ENCODE measurements around the gene DDIT4.
A peak's percentile ranks its signal among the peaks of the same experiment; 100 is the strongest.
"Not testable (repeated sequence)": the region's sequence is repeated elsewhere in the genome, so short reads cannot be mapped to it uniquely, and the experiment has no call there.

DDIT4 gene

DNA sequence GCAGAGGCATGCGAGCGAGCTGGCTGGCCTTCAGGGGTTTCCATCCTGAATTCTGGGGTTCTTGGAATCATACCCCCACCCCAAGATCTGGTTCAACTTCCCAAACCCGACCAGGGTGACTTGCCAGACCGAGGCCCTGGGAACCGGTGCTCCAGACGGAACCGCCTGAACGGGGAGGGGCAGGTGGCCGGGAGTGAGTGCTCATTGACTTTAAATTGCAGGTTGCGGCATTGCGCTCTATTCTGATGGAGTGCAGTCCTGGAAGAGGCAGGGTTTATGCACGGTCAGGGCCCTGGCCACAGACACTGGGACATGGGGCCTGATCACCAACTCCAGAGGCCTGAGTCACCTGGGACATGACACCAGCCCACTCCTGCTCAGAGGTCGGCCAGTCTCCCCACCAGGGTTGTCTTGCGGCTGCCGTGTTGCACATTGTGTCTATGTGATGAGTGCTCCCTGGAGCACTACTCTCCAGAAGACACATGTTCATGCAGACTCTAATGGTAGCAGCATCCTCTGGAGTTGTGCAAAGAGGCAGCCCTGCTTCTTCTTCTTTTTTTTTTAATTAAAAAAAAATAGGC is 5.8 kb upstream of the DDIT4 start:
- DNase-seq (ENCODE audit: low spot score) = no peak

DNA sequence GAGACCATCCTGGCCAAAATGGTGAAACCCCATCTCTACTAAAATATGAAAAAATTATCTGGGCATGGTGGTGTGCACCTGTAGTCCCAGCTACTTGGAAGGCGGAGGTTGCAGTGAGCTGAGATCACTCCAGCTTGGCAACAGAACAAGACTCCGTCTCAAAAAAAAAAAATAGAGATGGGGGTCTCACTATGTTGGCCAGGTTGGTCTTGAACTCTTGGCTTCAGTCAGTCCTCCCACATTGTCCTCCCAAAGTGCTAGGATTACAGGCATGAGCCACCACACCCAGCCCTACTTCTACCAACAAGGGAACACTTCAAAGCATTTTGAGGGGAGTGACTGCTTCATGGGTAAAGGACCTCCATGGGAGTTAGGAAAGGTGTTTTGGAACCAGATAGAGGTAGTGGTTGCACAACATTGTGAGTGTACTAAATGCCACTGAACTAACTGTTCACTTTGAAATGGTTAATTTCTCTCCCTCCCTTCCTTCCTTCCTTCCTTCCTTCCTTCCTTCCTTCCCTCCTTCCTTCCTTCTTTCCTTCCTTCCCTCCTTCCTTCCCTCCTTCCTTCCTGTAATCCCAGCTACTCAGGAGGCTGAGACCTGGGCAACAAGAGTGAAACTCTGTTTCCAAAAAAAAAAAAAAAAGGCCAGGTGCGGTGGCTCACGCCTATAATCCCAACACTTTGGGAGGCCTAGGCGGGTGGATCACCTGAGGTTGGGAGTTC is 5.1 kb upstream of the DDIT4 start:
- not testable (repeated sequence) for DNase-seq (ENCODE audit: low spot score)

DNA sequence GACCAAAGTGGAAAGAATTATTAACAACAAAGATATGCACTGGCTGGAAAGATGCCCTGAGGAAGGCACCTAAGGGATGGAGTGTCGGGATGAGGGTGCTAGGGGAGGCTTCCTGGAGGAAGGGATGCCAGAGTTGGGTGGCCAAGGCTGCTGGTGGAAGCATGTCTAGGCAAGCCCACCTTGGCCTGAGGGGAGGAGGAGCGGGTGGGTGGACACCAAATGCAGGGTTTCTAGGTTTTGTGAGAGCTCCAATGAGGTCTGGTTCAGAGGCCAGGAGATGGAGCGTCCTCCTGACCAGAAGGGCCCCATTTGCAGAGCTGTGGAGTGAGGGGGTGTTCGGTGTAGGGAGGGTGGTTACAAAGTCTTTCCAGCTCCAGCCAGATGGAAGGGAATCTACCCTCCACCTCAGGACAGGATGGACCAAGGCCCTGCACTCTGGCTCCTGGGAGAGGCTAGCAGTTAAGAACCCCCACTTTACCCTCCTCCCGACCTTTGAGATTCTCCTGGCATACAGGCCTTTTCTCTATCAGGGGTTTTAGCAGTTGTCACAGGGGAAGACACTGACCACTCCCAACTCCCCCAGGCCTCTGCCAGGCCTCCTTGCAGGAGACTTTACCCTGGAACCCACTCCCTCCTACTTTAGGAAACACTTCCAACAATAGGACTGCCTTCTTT is 3.0 kb upstream of the DDIT4 start:
- DNase-seq (ENCODE audit: low spot score) = no peak

DNA sequence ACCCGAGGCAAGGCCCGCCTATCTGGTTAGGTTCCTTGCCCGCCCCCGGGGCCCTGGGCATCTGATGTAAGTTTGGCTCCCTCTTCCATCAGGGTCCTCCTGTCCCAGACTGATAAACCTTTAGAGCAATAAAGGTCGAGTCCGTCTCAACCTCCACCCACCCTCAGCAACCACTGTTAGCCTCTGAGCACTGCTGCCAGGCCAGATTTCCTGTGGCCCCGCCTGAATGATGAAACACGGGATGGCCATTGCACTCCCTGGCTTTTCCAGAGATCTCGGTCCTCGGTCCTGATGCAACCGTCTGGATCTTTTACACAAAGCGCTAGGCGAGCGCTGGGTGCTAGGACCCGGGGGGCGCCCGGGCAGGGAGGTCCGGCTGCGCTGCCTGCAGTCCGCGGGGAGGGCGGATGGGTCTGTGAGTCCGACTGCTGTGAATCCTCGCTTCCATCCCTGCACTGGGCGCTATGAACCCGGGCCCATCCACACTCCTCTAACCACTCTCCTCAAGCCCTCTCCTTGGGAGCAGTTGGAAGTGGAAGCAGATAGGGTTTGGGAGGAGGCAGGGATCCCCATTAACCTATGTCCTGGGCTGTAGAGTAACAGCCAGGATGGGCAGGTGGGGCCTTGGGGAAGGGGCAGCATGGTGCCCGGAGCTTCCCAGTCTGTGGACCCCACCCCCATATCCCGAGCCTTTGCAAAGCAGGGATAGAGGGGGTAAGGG is 875 bp upstream of the DDIT4 start:
- DNase-seq (ENCODE audit: low spot score) = peak; percentile 65

DNA sequence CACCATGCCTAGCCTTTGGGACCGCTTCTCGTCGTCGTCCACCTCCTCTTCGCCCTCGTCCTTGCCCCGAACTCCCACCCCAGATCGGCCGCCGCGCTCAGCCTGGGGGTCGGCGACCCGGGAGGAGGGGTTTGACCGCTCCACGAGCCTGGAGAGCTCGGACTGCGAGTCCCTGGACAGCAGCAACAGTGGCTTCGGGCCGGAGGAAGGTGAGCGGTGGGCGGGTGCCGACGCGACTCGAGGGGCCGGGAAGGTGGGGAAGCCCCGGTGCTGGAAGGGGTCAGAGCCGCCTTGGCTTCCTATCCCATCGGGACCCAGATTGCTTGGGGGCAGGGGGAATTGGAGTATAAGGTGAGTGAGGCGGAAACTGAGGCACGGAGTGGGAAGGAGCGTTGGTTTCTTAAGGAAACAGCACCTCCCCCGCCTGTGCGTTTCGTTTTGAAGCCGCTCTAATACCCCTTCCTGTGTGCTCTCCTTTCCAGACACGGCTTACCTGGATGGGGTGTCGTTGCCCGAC is 547 bp downstream of the DDIT4 start:
- no peak for DNase-seq (ENCODE audit: low spot score)

DNA sequence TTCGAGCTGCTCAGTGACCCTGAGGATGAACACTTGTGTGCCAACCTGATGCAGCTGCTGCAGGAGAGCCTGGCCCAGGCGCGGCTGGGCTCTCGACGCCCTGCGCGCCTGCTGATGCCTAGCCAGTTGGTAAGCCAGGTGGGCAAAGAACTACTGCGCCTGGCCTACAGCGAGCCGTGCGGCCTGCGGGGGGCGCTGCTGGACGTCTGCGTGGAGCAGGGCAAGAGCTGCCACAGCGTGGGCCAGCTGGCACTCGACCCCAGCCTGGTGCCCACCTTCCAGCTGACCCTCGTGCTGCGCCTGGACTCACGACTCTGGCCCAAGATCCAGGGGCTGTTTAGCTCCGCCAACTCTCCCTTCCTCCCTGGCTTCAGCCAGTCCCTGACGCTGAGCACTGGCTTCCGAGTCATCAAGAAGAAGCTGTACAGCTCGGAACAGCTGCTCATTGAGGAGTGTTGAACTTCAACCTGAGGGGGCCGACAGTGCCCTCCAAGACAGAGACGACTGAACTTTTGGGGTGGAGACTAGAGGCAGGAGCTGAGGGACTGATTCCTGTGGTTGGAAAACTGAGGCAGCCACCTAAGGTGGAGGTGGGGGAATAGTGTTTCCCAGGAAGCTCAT is 1.1 kb downstream of the DDIT4 start:
- DNase-seq (ENCODE audit: low spot score) = no peak

DNA sequence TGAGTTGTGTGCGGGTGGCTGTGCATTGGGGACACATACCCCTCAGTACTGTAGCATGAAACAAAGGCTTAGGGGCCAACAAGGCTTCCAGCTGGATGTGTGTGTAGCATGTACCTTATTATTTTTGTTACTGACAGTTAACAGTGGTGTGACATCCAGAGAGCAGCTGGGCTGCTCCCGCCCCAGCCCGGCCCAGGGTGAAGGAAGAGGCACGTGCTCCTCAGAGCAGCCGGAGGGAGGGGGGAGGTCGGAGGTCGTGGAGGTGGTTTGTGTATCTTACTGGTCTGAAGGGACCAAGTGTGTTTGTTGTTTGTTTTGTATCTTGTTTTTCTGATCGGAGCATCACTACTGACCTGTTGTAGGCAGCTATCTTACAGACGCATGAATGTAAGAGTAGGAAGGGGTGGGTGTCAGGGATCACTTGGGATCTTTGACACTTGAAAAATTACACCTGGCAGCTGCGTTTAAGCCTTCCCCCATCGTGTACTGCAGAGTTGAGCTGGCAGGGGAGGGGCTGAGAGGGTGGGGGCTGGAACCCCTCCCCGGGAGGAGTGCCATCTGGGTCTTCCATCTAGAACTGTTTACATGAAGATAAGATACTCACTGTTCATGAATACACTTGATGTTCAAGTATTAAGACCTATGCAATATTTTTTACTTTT is 1.8 kb downstream of the DDIT4 start:
- no peak for DNase-seq (ENCODE audit: low spot score)

DNA sequence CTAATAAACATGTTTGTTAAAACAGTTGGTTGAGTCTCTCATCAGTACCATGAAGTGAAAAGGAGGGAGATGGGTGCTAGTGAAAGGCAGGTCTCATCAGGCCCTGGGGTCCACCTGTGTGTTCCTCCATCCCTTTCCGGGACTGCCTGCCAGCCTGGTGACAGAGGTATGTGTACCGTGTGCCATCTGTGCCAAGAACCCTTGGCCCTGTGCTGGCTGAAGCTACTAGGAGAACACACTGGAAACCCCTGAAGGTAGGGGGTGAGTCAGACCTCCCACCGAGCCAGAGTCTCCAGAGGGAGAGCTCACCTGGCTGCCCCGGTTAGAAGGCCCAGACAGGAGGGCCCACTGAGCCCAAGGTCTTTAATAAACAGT is 2.3 kb downstream of the DDIT4 start:
- no peak for DNase-seq (ENCODE audit: low spot score)

DNA sequence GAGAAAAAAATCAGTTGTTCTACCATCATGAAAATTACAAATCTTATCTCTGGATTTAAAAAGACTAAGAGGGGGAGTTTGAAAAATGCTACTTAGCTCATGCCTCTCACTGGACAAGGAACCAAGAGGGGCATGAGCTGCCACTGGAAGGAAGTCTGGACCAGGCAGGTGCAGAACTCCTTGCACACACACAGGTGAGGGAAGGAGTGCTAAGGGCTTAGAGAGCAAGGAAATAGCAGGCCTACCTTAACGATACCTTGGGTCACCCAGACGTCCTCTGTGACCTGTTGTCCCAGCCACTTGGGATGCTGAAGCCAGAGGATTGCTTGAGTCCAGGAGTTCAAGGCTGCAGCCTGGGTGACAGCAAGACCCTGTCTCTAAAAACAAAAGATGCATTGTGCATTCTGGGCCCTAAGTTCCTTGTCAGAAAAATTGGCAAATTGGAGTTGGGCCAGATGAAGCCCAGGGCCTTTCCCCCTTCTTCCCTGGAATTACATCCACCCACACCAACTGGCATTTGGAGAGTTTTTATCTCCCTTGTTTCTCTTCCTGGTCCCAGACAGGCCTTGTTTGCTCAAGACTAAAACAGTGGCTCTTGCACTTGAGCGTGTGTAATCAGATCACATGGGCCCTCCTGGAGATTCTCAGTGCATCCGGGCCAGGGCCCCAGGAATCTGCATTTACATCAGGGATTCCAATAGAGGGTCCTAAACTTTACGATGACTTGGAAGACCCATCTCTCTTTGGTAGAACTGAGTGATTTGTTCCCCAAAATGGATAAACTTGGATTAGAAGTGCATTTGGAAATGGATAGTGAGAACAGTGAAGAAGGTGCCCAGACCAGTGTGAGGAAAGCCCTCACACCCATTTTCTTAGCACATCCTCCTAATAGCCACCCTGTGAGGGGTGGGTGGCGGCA is 3.0 kb downstream of the DDIT4 start:
- no peak for DNase-seq (ENCODE audit: low spot score)

DNA sequence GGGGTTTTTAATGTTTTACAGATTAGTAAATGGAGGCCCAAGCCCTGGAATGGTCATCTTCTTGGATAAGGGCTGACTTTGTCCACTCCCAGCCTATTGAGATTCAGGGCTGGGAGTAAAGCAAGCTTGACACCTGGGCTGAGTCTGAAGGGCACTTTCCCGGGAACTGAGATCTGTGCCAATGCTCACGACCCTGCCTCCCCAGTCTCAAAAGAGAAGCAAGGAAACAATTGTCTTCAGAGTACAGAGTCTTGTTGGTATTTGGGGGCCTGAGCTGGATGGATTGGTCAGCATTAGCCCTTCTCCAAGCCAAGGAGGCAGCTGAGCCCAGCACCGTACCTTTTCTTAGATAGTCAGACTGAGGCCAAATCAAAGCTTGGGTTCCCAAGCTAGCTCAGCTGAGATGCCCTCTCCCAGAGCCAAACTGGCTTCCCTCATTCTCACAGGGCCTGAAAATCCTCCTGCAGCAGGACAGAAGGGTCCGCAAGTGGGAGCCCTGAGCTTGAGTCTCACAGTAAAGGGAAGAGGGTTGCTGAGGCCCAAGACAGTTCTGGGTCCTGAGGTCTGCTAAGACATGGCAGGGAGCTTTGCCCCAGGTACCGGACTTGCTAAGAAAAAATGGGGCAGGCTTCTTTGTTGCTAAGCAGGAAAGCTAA is 3.7 kb downstream of the DDIT4 start:
- DNase-seq (ENCODE audit: low spot score) = no peak

DNA sequence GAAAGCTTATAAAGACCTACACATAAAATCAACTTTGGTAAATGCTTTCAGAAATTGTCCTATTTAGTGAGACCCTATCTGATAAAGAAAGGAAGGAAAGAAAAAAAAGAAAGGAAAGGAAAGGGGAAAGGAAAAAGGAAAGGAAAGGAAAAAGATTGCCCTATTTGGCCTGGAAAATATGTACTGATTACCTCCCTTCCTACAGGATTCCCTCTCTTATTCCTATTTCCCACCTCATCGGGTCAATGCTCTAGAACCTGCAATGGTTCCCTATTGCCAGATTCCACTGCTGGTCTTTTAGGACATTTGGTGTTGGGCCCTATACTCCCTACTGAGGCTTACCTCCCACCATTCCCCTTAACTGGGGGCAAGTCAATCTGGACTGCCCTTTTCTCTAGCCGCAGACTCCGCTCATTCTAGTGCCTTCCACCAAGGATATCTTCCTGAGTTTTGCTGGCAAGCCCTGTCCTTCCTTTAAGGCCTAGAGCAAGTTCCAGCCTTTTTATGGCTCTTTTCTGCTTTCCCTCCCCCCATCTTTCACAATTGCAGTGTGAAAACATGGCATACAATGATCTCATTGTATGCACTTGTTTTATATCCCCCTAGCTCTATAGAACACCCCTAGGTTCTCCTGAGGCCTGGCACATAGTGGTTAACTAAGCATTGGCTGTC is 4.4 kb downstream of the DDIT4 start:
- DNase-seq (ENCODE audit: low spot score) = no peak

DNA sequence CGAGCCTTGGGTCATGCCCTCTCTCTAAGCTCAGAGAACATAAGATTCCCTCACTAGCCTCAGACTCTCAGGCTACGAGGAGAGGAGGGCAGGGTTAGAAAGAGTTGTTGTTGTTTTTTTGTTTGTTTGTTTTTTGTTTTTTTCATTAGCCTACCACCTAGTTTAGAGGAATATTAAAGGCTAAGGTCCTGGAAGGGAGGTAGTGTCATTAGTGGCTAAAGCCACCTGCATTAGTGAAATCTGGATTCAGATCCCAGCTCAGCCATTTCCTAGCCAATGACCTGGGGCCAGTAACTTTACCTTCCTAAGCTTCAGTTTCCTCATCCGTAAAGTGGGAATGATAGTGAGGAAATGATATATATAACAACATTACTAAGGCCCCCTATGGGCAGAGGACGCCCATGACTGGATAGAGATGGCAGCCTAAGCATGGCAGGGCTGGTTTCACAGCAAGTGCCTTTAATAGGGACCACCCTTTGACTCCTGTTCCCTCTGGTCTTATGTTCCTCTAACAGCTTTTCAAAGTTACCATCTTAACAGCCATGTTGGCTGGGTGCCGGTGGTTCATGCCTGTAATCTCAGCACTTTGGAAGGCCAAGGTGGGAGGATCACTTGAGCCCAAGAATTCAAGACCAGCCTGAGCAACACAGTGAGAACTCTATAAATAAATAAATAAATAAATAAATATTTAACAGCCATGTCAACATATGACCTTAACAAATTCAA is 5.1 kb downstream of the DDIT4 start:
- no peak for DNase-seq (ENCODE audit: low spot score)

DNA sequence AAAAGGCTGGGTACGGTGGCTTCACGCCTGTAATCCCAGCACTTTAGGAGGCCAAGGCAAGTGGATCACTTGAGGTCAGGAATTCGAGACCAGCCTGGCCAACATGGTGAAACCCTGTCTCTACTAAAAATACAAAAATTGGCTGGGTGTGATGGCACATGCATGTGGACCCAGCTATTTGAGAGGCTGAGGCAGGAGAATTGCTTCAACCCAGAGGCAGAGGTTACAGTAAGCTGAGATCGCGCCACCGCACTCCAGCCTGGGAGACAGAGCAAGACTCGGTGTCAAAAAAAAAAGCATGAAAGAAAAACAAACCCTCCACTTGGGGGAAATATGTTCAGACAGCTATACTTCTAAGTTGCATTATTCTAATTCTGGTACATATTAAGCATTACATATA is 5.9 kb downstream of the DDIT4 start:
- DNase-seq (ENCODE audit: low spot score) = not testable (repeated sequence)

DNA sequence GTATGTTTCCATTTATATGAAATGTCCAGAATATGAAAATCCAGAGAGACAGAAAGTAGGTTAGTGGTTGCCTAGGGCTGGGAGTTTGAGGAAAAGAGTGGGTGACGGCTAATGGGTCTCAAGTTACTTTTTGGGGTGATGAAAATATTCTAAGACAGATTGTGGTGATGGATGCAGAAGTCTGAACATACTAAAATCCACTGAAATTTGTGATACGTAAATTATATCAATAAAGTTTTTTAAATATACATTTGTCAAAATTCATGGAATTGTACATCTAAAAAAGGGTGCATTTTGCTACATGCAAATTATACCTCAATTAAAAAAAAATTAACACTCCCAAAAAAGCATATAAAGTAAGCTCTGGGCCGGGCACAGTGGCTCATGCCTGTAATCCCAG is 9.4 kb downstream of the DDIT4 start:
- no peak for DNase-seq (ENCODE audit: low spot score)

DNA sequence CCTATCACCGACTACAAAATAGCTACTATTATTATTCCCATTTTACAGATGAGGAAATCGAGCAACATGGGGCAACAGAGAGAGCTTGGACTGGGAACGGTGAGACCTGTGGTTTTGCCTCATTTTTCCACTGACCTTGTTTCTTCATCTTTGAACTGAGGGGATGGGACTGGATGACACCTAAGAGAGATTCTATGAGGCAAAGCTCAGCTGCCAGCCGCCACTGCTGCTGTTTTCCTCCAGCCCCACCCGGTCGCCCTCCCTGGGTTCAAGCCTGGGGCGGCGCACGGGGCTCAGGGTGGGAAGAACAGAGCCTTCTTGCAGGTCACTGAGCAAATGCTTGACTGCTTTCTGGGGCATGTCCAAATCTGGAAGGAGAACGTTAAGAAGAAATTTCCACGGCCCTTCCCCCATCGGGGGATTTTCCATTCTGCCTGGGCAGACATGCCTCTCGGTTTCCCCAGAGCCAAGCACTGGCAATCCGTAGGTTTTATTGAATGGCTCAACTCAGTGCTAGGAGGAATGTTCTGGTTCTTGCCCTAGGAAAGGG is 12.3 kb downstream of the DDIT4 start:
- DNase-seq (ENCODE audit: low spot score) = no peak

DNA sequence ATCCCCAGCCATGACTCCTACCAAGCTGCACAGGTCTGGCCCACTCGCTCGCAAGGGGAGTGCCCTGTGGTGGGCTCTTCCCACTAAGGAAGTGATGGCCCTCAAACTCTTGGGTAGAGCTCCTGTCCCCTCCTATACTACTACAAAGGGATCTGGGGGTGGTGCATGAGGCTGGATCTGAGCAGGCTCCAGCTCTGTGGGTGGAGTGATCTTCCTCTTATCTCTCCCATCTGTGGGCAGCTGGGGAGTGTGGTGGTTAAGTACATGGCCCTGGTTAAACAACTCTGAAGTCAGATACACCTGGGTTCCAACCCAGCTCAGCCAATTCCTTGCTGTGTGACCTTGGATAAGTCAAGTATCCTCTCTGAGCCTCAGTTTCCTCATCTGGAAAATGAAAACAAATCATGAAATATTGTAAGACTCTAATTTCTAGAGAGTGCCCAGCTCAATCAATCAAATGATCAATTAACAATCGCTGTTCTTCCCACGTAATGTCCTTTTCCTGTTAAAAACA is 17.4 kb downstream of the DDIT4 start:
- no peak for DNase-seq (ENCODE audit: low spot score)

DNA sequence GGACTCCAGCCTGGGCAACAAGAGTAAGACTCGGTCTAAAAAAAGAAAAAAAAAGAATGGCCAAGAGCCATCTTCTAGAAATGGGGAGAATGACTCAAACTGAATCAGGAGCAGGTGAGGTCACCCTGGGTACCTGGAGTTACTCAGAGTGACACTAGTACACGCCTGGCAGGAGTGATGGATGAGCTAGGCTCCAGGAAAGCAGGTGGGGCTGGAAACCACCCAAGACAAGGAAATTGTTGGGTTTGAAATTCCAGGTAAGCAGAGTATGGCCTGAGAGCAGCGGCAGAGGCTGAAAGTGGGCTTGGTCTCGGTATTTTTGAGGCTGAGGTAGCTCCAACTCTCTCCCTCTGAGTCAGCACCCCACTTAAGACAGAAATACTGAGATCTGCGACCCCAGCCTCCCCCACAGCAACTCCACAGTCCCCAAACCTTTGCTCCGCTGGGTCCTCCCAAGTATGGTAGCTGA is 18.5 kb downstream of the DDIT4 start:
- DNase-seq (ENCODE audit: low spot score) = no peak

DNA sequence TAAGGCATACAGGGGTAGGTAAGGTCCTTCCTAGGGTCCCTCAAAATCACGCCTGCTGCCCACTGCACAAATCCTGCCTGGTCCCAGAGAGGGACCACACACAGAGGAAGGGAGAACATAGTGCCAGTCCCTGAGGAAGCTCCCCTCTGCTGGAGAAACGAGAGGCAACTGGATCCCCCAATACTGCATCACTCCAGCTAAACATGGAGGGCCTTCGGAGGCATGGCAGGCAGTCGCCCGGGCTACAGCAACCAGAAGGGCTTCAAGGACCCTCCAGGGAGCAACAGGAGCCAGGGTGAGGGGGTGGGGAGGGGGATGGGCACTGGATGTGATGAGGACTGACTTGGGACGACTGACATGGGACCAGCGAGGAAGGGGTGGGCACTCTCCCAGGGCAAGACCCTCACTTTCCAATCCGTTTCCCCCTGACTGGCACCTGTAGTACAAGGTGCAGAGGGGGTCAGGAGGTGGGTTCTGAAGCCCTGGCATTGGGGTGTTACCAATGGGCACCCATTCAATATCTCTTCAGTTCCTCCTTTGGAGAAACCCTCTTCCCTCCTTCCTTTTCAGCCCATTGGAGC is 21.7 kb downstream of the DDIT4 start:
- DNase-seq (ENCODE audit: low spot score) = no peak

Data from HuH-7.5 (cell line).